ENCODE measurements around the gene RIC8B. TPM values are rescaled to one million over a fixed set of nuclear protein-coding genes. Genes with fewer than 3 reads are reported as not detected.

Gene RIC8B
- total and polyA plus RNA-seq, 2 of the 8 experiments (the other 6 are each of a cell fraction or from before 2014, with no cell fraction given), result 8.2 to 25.3 TPM

DNA sequence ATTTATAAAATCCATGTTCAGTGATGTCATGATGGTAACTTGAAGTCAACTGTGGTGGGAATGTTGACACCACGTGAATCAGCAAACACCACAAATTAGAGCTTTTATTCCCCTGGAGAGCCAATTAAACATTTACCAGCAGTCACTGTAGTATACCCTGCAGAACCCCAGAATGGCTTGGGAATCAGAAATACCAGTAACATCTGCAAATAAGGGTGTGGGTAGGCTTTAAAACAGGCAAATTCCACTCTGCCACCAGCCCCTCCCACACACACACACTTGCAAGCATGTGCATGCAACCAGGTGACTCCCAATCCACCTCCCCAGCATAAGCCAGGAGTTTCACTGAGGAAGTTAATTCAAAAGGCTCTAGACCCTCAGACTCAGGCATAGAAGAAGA, 117.6 kb downstream of the RIC8B start (continued):
- TF ChIP-seq ASH2L (IDR thresholded peaks at IDR 0.05; ENCODE audit: low read length), result no peak
- TF ChIP-seq TBP (IDR thresholded peaks at IDR 0.05; ENCODE audit: low read depth, low read length), result no peak
- TF ChIP-seq CBX8 (IDR thresholded peaks at IDR 0.05; ENCODE audit: borderline replicate concordance, low read depth, low read length), result no peak
- TF ChIP-seq KDM5A (IDR thresholded peaks at IDR 0.05; ENCODE audit: low read length), result no peak
- TF ChIP-seq RXRA (IDR thresholded peaks at IDR 0.05; ENCODE audit: insufficient read depth, low read depth, low read length), result no peak
- no peak for TF ChIP-seq CEBPB (IDR thresholded peaks at IDR 0.05; ENCODE audit: low read depth, low read length)
